Activated CD4-positive, alpha-beta T cell treated with anti-CD3 and anti-CD28 coated beads, Interleukin-2, Interleukin-6, amounts not matched to agents 100 ng/mL and 50 ng/mL, durations not matched to agents 16 hours and 8 hours (primary cell): ENCODE measurements around the gene KEAP1.

Experiments used
- DNase-seq: peaks from one replicate; pipeline ENCODE4 v3.0.0-alpha.2; 2020

KEAP1 gene

GRCh38 chr19:10439588-10439987, 63.6 kb downstream of the KEAP1 start:
- no peak for DNase-seq
